Measurements from ENCODE around the gene ADAMTS18. TPM values are rescaled to one million over a fixed set of nuclear protein-coding genes. Genes with fewer than 3 reads are reported as not detected.

The ADAMTS18 gene
- total and polyA plus RNA-seq, 4 experiments from 2014 or later: not detected

DNA sequence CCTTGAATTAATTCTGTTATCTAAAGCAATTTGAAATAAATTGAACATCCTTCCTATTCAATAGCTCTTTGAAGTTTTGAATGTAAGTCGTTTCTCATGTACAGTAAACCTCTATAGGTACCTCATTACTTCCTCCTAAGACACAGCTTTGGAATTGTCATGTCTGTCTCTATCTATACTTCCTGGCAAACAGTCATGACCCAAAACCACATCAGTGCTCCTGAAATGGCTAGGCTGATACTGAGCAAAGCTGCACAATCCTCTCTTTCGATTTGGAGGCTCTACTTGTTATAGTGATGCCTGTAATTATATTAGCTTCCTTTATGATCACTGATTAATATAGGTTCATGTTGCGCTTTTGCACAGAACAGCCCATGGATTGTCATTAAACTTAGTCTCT lies 110.1 kb downstream of the ADAMTS18 start:
- Histone ChIP-seq H3K4me3 (ENCODE audit: low read length in 2 of 2) (no peak overlapping the region), H3K27me3 (ENCODE audit: insufficient read depth, low read length) (no peaks in the 10 kb centered on the region), H3K4me1 (ENCODE audit: insufficient read depth, low read length) (no peaks in the 10 kb centered on the region), H3K9me3 (ENCODE audit: control insufficient read depth in 1 of 2, low read length in 2 of 2) (no peaks in the 10 kb centered on the region), H3K36me3 (ENCODE audit: insufficient read depth, low read length) (no peaks in the 10 kb centered on the region), H3K27ac (ENCODE audit: low read depth, low read length) (no peak overlapping the region)
- CTCF ChIA-PET (ENCODE audit: partially characterized antibody): no interaction called here
- Mint-ChIP-seq H3K27me3 (peaks cover 3 to 5% of the 10 kb centered on the region in 2 donors), H3K4me1 (no peaks in the 10 kb centered on the region), H3K4me3 (no peak overlapping the region), H3K36me3 (no peaks in the 10 kb centered on the region), H3K27ac (no peak overlapping the region), H3K9me3 (no peaks in the 10 kb centered on the region)
- intact Hi-C loops (cut with micrococcal nuclease): no loop called here
- DNase-seq: no peak
- POLR2A ChIA-PET (ENCODE audit: partially characterized antibody): no interaction called here

- Histone ChIP-seq H3K36me3 (ENCODE audit: insufficient read depth, low read length) (no peaks in the 10 kb centered on the region), H3K4me1 (ENCODE audit: insufficient read depth, low read length) (no peaks in the 10 kb centered on the region), H3K4me3 (ENCODE audit: low read length in 2 of 2) (no peak overlapping the region), H3K9me3 (ENCODE audit: control insufficient read depth in 1 of 2, low read length in 2 of 2) (no peaks in the 10 kb centered on the region), H3K27ac (ENCODE audit: low read depth, low read length) (no peak overlapping the region), H3K27me3 (ENCODE audit: insufficient read depth, low read length) (no peaks in the 10 kb centered on the region)
- Mint-ChIP-seq H3K27me3 (peaks cover 3% of the 10 kb centered on the region in 2 donors), H3K36me3 (no peaks in the 10 kb centered on the region), H3K27ac (no peak overlapping the region), H3K9me3 (no peaks in the 10 kb centered on the region), H3K4me1 (no peaks in the 10 kb centered on the region), H3K4me3 (no peak overlapping the region)
- intact Hi-C loops (cut with micrococcal nuclease): no loop called here
- POLR2A ChIA-PET (ENCODE audit: partially characterized antibody): no interaction called here
- CTCF ChIA-PET (ENCODE audit: partially characterized antibody): no interaction called here
- DNase-seq: no peak
These were observed 111.1 kb downstream of the ADAMTS18 start for GRCh38 chr16:77323695-77324094.

- Histone ChIP-seq H3K27me3 (ENCODE audit: insufficient read depth, low read length) (no peaks in the 10 kb centered on the region), H3K4me1 (ENCODE audit: insufficient read depth, low read length) (no peaks in the 10 kb centered on the region), H3K36me3 (ENCODE audit: insufficient read depth, low read length) (no peaks in the 10 kb centered on the region), H3K4me3 (ENCODE audit: low read length in 2 of 2) (no peak overlapping the region), H3K9me3 (ENCODE audit: control insufficient read depth in 1 of 2, low read length in 2 of 2) (no peaks in the 10 kb centered on the region), H3K27ac (ENCODE audit: low read depth, low read length) (no peak overlapping the region)
- no peak overlapping the region for H3K27ac Mint-ChIP-seq
- CTCF ChIA-PET (ENCODE audit: partially characterized antibody): no interaction called here
- no peaks in the 10 kb centered on the region for H3K4me1 Mint-ChIP-seq
- H3K27me3 Mint-ChIP-seq: peaks cover 3% of the 10 kb centered on the region in 2 donors
- DNase-seq: no peak
- no peaks in the 10 kb centered on the region for H3K36me3 Mint-ChIP-seq
- intact Hi-C loops (cut with micrococcal nuclease): no loop called here
- H3K4me3 Mint-ChIP-seq: no peak overlapping the region
- H3K9me3 Mint-ChIP-seq: no peaks in the 10 kb centered on the region
- POLR2A ChIA-PET (ENCODE audit: partially characterized antibody): no interaction called here
These were observed 112.1 kb downstream of the ADAMTS18 start for GRCh38 chr16:77322757-77323156.

- DNase-seq: no peak
- no peaks in the 10 kb centered on the region for H3K36me3 ChIP-seq (ENCODE audit: insufficient read depth, low read length)
- H3K9me3 ChIP-seq (ENCODE audit: control insufficient read depth in 1 of 2, low read length in 2 of 2): no peaks in the 10 kb centered on the region
- Mint-ChIP-seq H3K4me1 (no peaks in the 10 kb centered on the region), H3K36me3 (no peaks in the 10 kb centered on the region), H3K27ac (no peak overlapping the region), H3K27me3 (peaks cover 0 to 2% of the 10 kb centered on the region in 2 donors), H3K4me3 (no peak overlapping the region), H3K9me3 (peaks cover 0 to 3% (median 0%) of the 10 kb centered on the region in 8 donors)
- ChIA-PET CTCF (ENCODE audit: partially characterized antibody) (no interaction called here), POLR2A (ENCODE audit: partially characterized antibody) (no interaction called here)
- H3K4me1 ChIP-seq (ENCODE audit: insufficient read depth, low read length): no peaks in the 10 kb centered on the region
- intact Hi-C loops (cut with micrococcal nuclease): no loop called here
- no peaks in the 10 kb centered on the region for H3K27me3 ChIP-seq (ENCODE audit: insufficient read depth, low read length)
- no peak overlapping the region for H3K27ac ChIP-seq (ENCODE audit: low read depth, low read length)
- no peak overlapping the region for H3K4me3 ChIP-seq (ENCODE audit: low read length in 2 of 2)
These were observed 117.8 kb downstream of the ADAMTS18 start for GRCh38 chr16:77317059-77317458.

- Histone ChIP-seq H3K4me1 (ENCODE audit: insufficient read depth, low read length) (no peaks in the 10 kb centered on the region), H3K4me3 (ENCODE audit: low read length in 2 of 2) (no peak overlapping the region), H3K36me3 (ENCODE audit: insufficient read depth, low read length) (no peaks in the 10 kb centered on the region), H3K27ac (ENCODE audit: low read depth, low read length) (no peak overlapping the region), H3K9me3 (ENCODE audit: control insufficient read depth in 1 of 2, low read length in 2 of 2) (no peaks in the 10 kb centered on the region), H3K27me3 (ENCODE audit: insufficient read depth, low read length) (no peaks in the 10 kb centered on the region)
- ChIA-PET CTCF (ENCODE audit: partially characterized antibody) (no interaction called here), POLR2A (ENCODE audit: partially characterized antibody) (no interaction called here)
- H3K27me3 Mint-ChIP-seq: peaks cover 2% of the 10 kb centered on the region in 2 donors
- no peak for DNase-seq
- H3K36me3 Mint-ChIP-seq: no peaks in the 10 kb centered on the region
- peaks cover 0 to 1% (median 0%) of the 10 kb centered on the region in 8 donors for H3K9me3 Mint-ChIP-seq
- H3K4me1 Mint-ChIP-seq: no peaks in the 10 kb centered on the region
- H3K4me3 Mint-ChIP-seq: no peak overlapping the region
- intact Hi-C loops (cut with micrococcal nuclease): no loop called here
- H3K27ac Mint-ChIP-seq: no peak overlapping the region
These were observed 124.0 kb downstream of the ADAMTS18 start for GRCh38 chr16:77310877-77311276.

DNA sequence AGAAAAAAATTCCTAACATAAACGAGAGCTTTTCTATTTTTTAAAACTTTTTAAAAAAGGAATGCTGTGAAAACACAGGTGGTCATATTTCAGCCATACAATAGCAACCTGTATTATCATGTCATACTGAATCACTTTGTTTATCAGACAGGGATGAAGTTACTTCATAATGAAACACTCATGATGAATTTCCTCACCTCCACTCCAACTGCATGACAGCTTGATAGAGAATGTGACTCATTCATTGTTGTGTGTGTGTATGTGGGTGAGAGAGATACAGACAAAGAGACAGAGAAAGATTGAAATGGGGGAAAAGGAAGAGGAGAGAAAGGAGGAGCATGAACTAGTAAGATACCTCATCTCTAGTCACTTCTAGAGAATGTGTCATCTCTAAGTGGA lies 126.7 kb downstream of the ADAMTS18 start:
- CTCF ChIA-PET (ENCODE audit: partially characterized antibody): no interaction called here
- no peak overlapping the region for H3K4me3 Mint-ChIP-seq
- POLR2A ChIA-PET (ENCODE audit: partially characterized antibody): no interaction called here

DNA sequence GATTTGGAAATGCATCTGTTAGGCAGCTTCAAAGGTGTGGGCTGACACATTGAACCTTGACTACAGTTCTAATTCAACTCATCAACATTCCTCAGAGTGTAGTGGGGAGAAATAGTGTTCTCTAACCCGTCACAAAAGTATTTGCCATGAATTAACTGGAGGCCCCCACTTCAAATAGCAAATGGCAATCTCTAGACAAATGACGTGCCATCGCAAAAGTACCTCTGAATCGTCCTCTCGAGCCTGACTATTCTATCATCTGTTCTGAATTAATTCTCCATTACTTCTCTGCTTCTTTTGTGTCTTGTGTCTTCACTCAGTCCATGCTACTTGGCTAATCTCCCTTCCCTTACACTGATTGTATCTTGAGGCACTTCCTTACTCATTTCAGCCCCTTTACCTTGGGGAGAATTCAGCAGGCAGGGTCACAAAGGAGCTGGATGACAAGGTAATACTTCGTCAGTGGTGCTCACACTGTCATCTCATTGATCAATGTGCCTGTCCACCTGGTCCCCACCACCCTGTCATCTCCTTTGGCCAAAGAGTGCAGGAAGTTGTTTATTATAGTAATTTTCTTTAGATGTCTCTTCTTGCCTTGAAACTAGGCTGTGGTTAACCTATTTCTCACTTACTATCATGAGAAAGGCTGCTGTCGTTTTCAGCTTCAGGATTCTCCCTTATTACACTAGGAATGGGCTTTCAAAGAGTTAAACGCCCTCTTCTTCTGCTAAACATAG lies 127.2 kb downstream of the ADAMTS18 start:
- Histone ChIP-seq H3K27ac (ENCODE audit: low read depth, low read length) (no peak overlapping the region), H3K36me3 (ENCODE audit: insufficient read depth, low read length) (no peaks in the 10 kb centered on the region), H3K9me3 (ENCODE audit: control insufficient read depth in 1 of 2, low read length in 2 of 2) (no peaks in the 10 kb centered on the region), H3K27me3 (ENCODE audit: insufficient read depth, low read length) (no peaks in the 10 kb centered on the region), H3K4me1 (ENCODE audit: insufficient read depth, low read length) (no peaks in the 10 kb centered on the region), H3K4me3 (ENCODE audit: low read length in 2 of 2) (no peak overlapping the region)
- Mint-ChIP-seq H3K4me3 (no peak overlapping the region), H3K4me1 (no peaks in the 10 kb centered on the region), H3K27ac (no peak overlapping the region), H3K9me3 (peaks cover 0 to 2% (median 0%) of the 10 kb centered on the region in 8 donors), H3K36me3 (no peaks in the 10 kb centered on the region), H3K27me3 (peaks cover 2 to 4% of the 10 kb centered on the region in 2 donors)
- CTCF ChIA-PET (ENCODE audit: partially characterized antibody): no interaction called here
- POLR2A ChIA-PET (ENCODE audit: partially characterized antibody): no interaction called here
- intact Hi-C loops (cut with micrococcal nuclease): no loop called here
- DNase-seq: no peak

More for the DNA sequence above, 126.7 kb downstream of the ADAMTS18 start:
- Mint-ChIP-seq H3K9me3 (no peaks in the 10 kb centered on the region), H3K4me1 (no peaks in the 10 kb centered on the region), H3K36me3 (no peaks in the 10 kb centered on the region), H3K27me3 (peaks cover 2% of the 10 kb centered on the region in 2 donors), H3K27ac (no peak overlapping the region)
- Histone ChIP-seq H3K27me3 (ENCODE audit: insufficient read depth, low read length) (no peaks in the 10 kb centered on the region), H3K36me3 (ENCODE audit: insufficient read depth, low read length) (no peaks in the 10 kb centered on the region), H3K9me3 (ENCODE audit: control insufficient read depth in 1 of 2, low read length in 2 of 2) (no peaks in the 10 kb centered on the region), H3K4me3 (ENCODE audit: low read length in 2 of 2) (no peak overlapping the region), H3K4me1 (ENCODE audit: insufficient read depth, low read length) (no peaks in the 10 kb centered on the region), H3K27ac (ENCODE audit: low read depth, low read length) (no peak overlapping the region)
- intact Hi-C loops (cut with micrococcal nuclease): no loop called here
- no peak for DNase-seq
